Measurements from ENCODE around the gene FAM156B. TPM values are rescaled to one million over a fixed set of nuclear protein-coding genes. Genes with fewer than 3 reads are reported as not detected.
"Not testable (repeated sequence)": the region's sequence is repeated elsewhere in the genome, so short reads cannot be mapped to it uniquely, and the experiment has no call there.

The FAM156B gene
- total RNA-seq, 1 donor from 2014 or later, result 12.4 TPM

GRCh38 chrX:52923781-52924241 is 26.7 kb downstream of the FAM156B start:
- no peak for DNase-seq (ENCODE audit: low spot score)

GRCh38 chrX:52930214-52930613 is 33.1 kb downstream of the FAM156B start:
- DNase-seq (ENCODE audit: low spot score), result not testable (repeated sequence)

- no peak for DNase-seq (ENCODE audit: low spot score)
These were observed 36.1 kb downstream of the FAM156B start for GRCh38 chrX:52933213-52933612.

GRCh38 chrX:52933976-52934703 is 37.0 kb downstream of the FAM156B start:
- DNase-seq (ENCODE audit: low spot score), result no peak

DNA sequence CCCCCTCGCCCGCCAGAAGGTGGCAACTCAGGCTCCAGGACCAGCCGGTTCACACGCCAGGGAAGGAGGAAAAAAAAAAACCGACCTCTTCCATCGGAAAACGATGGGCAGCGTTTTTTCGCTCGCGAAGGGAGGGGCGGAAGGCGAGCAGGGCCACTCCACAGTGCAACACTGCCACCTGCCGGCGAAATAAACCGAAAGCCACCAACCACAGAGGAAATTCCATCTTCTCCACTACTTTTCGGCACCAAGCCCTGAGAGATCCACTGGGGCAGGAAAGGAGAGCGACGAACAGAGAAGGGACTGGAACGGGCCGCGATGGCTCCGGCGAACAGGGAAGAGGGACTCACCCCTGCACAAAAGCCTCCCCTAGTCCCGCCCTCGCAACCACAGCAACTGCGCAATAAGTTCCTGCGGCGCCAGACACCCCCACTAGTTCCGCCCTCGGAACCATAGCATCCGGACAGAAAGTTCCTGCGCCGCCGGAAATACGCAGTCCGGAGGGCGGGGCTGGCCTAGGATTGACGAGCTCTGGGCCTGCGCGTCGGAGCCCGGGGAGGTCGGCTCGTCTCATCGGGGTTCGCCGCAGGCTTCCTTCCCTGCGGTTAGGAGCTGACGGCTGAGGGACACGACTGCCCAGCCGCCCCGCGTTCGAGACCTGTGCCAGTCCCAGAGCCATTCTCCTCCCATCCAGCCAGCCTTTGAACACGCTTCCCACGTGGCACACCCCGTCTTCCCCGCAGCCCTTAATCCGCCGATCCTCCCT is 37.8 kb downstream of the FAM156B start:
- DNase-seq (ENCODE audit: low spot score), result peak; percentile 97

GRCh38 chrX:52935470-52935784 is 38.3 kb downstream of the FAM156B start:
- not testable (repeated sequence) for DNase-seq (ENCODE audit: low spot score)

DNA sequence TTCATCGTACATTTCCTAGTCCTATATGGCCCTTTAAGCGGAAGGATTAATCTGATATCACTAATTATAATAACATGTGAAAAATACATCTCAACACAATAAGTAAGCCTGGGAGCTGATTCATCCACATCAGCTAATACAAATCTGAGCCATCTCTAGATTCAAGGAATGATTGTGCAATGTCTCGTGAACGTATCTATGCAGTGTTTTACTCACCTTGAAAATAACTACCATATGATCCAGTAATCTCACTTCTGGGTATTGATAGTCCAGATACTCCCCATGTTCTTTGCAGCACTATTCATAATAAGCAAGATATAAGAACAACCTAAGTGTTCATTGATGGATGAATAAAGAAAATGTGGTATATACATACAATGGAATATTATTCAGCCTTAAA is 43.6 kb downstream of the FAM156B start:
- DNase-seq (ENCODE audit: low spot score), result not testable (repeated sequence)

DNA sequence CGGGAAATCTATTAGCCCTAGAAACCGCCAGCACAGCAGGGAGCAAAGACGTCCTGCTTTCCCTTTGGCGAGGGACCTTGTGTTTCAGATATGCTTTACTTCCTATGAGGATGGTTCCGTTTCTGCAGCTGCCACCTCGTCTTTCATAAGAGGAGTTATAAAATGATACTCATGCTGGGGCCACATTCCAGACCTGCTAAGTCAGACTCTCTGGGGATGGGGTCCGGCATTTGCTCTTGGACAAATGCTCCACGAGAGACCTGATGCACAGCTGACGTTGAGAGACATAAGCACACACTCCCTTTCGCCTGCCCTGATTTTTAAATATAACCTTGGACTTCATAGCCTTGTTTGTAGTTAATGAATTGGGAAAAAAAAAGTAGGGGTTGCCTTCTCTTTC is 44.6 kb downstream of the FAM156B start:
- DNase-seq (ENCODE audit: low spot score), result not testable (repeated sequence)

GRCh38 chrX:52945838-52946494 is 48.8 kb downstream of the FAM156B start:
- not testable (repeated sequence) for DNase-seq (ENCODE audit: low spot score)

DNA sequence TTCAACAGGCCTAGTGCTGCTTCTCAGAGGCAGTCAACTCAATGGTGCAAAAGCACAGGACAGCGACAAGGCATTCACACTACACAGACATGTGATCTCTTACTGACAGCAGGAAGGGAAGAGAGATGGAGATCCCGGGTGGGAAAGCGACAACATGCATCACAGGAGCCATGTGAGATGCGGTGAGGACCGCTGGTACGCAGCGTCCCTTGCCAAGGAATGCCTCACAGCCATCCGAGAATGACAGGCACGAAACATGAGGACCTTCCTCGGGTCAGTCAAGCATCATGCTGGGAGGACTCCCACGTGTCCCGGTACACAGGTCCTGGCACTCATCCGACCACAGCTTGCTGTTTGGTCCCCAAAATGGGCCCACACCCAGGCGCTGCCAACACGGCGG is 50.4 kb downstream of the FAM156B start:
- DNase-seq (ENCODE audit: low spot score), result not testable (repeated sequence)

DNA sequence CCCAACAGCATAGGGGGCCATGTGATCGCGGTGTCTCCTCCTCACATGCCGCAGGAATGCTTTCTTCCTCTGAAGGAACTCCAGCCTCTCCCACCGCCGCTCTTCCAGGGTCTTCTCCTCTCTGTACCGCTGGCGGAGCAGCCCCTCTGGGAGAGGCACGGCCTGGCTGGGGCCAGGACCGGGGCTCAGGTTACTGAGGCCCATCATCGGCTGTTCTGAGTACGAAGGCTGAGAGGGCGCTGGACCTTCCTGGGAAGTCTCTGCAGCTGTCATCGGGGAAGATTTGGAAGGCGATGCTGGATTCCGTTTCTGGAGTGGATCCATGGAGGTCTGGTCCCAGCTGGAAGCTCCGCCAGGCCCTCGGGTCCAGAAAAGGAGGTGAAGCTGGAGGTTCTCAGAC is 51.1 kb downstream of the FAM156B start:
- not testable (repeated sequence) for DNase-seq (ENCODE audit: low spot score)

GRCh38 chrX:52949325-52949724 is 52.2 kb downstream of the FAM156B start:
- not testable (repeated sequence) for DNase-seq (ENCODE audit: low spot score)

DNA sequence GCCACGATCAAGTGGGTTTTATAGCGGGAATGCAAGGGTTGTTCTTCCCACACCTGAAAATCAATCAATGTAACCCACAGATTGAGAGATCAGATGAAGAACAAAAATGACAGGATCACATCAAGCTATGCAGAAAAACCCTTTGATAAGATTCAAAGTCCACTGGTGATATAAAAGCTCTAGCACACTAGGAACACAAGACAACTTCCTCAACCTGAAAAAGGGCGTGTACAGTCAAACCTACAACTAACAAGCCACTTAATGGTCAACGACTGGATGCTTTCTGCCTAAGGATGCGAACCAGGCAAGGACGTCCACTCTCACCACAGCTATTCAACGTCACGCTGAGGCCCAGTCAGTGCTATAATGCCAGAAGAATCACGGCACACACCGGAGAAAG is 52.8 kb downstream of the FAM156B start:
- not testable (repeated sequence) for DNase-seq (ENCODE audit: low spot score)

Other genes starting within 250 kb of the FAM156B start
- gene SSX7, start 242.4 kb upstream of the FAM156B start, total RNA-seq, result not detected
- gene SSX2, start 190.2 kb upstream of the FAM156B start, total RNA-seq, result not detected
- 0.26 TPM for gene SSX2B, start 146.1 kb upstream of the FAM156B start, total RNA-seq
- gene SPANXN5, start 99.9 kb upstream of the FAM156B start, total RNA-seq, result not detected
- not detected for gene XAGE5, start 86.0 kb upstream of the FAM156B start, total RNA-seq
- not detected for gene XAGE3, start 29.2 kb upstream of the FAM156B start, total RNA-seq
- gene FAM156A, start 61.2 kb downstream of the FAM156B start, total RNA-seq, result 22.4 TPM
- 1.4 TPM for gene GPR173, start 151.5 kb downstream of the FAM156B start, total RNA-seq
- 34.8 TPM for gene TSPYL2, start 185.0 kb downstream of the FAM156B start, total RNA-seq
- gene KANTR, start 196.8 kb downstream of the FAM156B start, total RNA-seq, result 10.3 TPM

All from mucosa of gallbladder (tissue), 1 donor.